BE2C (cell line): ENCODE results near the gene JARID2.

Source experiments
- DNase-seq: peaks from one replicate; pipeline ENCODE4 v3.0.0-alpha.2; 2020
- H3K27me3 ChIP-seq: fragments of 250-450 bp; sonication (Bioruptor Pico); 2 replicates; pipeline ENCODE4 v1.5.1; 2020; ENCODE audit warnings: mild to moderate bottlenecking
- H3K36me3 ChIP-seq: fragments of 250-450 bp; sonication (Bioruptor Pico); 2 replicates; pipeline ENCODE4 v1.5.1; 2020; ENCODE audit warnings: mild to moderate bottlenecking
- H3K4me1 ChIP-seq: fragments of 250-450 bp; sonication (Bioruptor Pico); 2 replicates; pipeline ENCODE4 v1.5.1; 2020
- H3K4me3 ChIP-seq: 2 replicates; pipeline ENCODE4 v1.5.1; 2011; ENCODE audit warnings: low read depth, low read length
- H3K9me3 ChIP-seq: fragments of 250-450 bp; sonication (Bioruptor Pico); 2 replicates; pipeline ENCODE4 v1.5.1; 2020
- CTCF ChIP-seq: IDR thresholded peaks from 2 replicates; pipeline ENCODE4 v1.5.1; 2012; ENCODE audit warnings: mild to moderate bottlenecking, low read depth, low read length

Gene JARID2

GRCh38 chr6:15346315-15346714 lies 100.4 kb downstream of the JARID2 start:
- Histone ChIP-seq H3K9me3 (no peaks in the 10 kb centered on the region), H3K27me3 (no peaks in the 10 kb centered on the region), H3K4me3 (no peak overlapping the region), H3K4me1 (peaks cover 32% of the 10 kb centered on the region), H3K36me3 (no peaks in the 10 kb centered on the region)
- TF ChIP-seq CTCF, result no peak
- DNase-seq, result no peak

- Histone ChIP-seq H3K36me3 (no peaks in the 10 kb centered on the region), H3K9me3 (no peaks in the 10 kb centered on the region), H3K4me3 (no peak overlapping the region), H3K4me1 (peaks cover 38% of the 10 kb centered on the region), H3K27me3 (no peaks in the 10 kb centered on the region)
- TF ChIP-seq CTCF, result no peak
- DNase-seq, result no peak
These were observed 102.7 kb downstream of the JARID2 start for GRCh38 chr6:15348528-15348927.

GRCh38 chr6:15349379-15349778 lies 103.5 kb downstream of the JARID2 start:
- Histone ChIP-seq H3K27me3 (no peaks in the 10 kb centered on the region), H3K4me3 (no peak overlapping the region), H3K9me3 (no peaks in the 10 kb centered on the region), H3K36me3 (no peaks in the 10 kb centered on the region), H3K4me1 (peaks cover 35% of the 10 kb centered on the region)
- no peak for DNase-seq
- no peak for TF ChIP-seq CTCF

GRCh38 chr6:15350386-15351083 lies 104.7 kb downstream of the JARID2 start:
- Histone ChIP-seq H3K9me3 (no peaks in the 10 kb centered on the region), H3K27me3 (no peaks in the 10 kb centered on the region), H3K36me3 (no peaks in the 10 kb centered on the region), H3K4me1 (peaks cover 28% of the 10 kb centered on the region), H3K4me3 (no peak overlapping the region)
- no peak for DNase-seq
- no peak for TF ChIP-seq CTCF

GRCh38 chr6:15351631-15352030 lies 105.8 kb downstream of the JARID2 start:
- H3K4me1 ChIP-seq, result peaks cover 24% of the 10 kb centered on the region
- no peak for DNase-seq

More at GRCh38 chr6:15351631-15352030, 105.8 kb downstream of the JARID2 start:
- TF ChIP-seq CTCF, result no peak
- H3K9me3 ChIP-seq, result no peaks in the 10 kb centered on the region
- H3K36me3 ChIP-seq, result no peaks in the 10 kb centered on the region
- no peak overlapping the region for H3K4me3 ChIP-seq
- no peaks in the 10 kb centered on the region for H3K27me3 ChIP-seq
